GM12878 (cell line): ENCODE measurements around the gene FADS3. TPM values are rescaled to one million over a fixed set of nuclear protein-coding genes. Genes with fewer than 3 reads are reported as not detected.

Experiments used
- ATAC-seq: fragments of 200-7000 bp; cut with Tn5 transposase; 3 replicates; pipeline ENCODE4 v1.9.1; 2020; ENCODE audit warnings: mild to moderate bottlenecking, moderate library complexity
- BruUV-seq: library from RNA; stranded (reverse); fragments of 400-500 nt; replicated peaks from 2 replicates; lab custom pipeline; 2021; lab: Mats Ljungman, UMichigan
- CTCF ChIA-PET: fragments of 300-600 bp; sonication (Branson Sonifier 250); formaldehyde crosslinking; extraction: SDS; loops from one replicate; lab custom pipeline; 2021; ENCODE audit warnings: inconsistent platforms; lab: Yijun Ruan, JAX
- POLR2A ChIA-PET: fragments of 350-600 bp; formaldehyde crosslinking; extraction: SDS; loops from one replicate; lab custom pipeline; 2021; ENCODE audit warnings: inconsistent platforms; lab: Charles Lee
- RAD21 ChIA-PET: fragments of 300-600 bp; sonication (Branson Sonifier 250); formaldehyde crosslinking; loops from one replicate; lab custom pipeline; 2023; ENCODE audit warnings: antibody characterized with exemption; ENCODE audit not compliant: unreplicated experiment; lab: Charles Lee
- SMC1A ChIA-PET: fragments of 300-600 bp; sonication (Branson Sonifier 250); formaldehyde crosslinking; loops from one replicate; lab custom pipeline; 2023; ENCODE audit not compliant: unreplicated experiment, uncharacterized antibody; lab: Charles Lee
- DNase-seq: peaks from one replicate; pipeline ENCODE4 v3.0.0-alpha.2; 2011; ENCODE audit warnings: low read depth, low spot score
- FAIRE-seq: peaks from 3 replicates; lab custom pipeline; 2011; peaks lifted over from hg19 to GRCh38; lab: Jason Lieb, UNC
- H2AFZ ChIP-seq: 2 replicates; pipeline ENCODE4 v1.6.0; 2011; ENCODE audit warnings: low read depth, low read length, control low read depth; ENCODE audit not compliant: control insufficient read depth
- H3K27ac ChIP-seq: 2 replicates; pipeline ENCODE4 v1.5.1; 2011; ENCODE audit warnings: control low read depth; ENCODE audit not compliant: control insufficient read depth, insufficient read depth
- H3K27me3 ChIP-seq, 2 experiments: replicated peaks in 1 of 2; 2 replicates each; pipeline versions ENCODE4 v1.6.0 to v1.6.1; 2011; ENCODE audit warnings: low read length in 1 of 2; ENCODE audit not compliant: control insufficient read depth in 2 of 2, insufficient read depth in 2 of 2
- H3K36me3 ChIP-seq, 2 experiments: 2 replicates each; pipeline ENCODE4 v1.5.1; 2011; ENCODE audit warnings: low read length in 1 of 2; ENCODE audit not compliant: control insufficient read depth in 2 of 2, insufficient read depth in 2 of 2
- H3K4me1 ChIP-seq: 2 replicates; pipeline ENCODE4 v1.6.1; 2011; ENCODE audit warnings: mild to moderate bottlenecking, low read length, moderate library complexity, mixed read lengths; ENCODE audit not compliant: control insufficient read depth, insufficient read depth
- H3K4me2 ChIP-seq: 2 replicates; pipeline ENCODE4 v1.6.0; 2011; ENCODE audit warnings: control low read depth; ENCODE audit not compliant: control insufficient read depth, insufficient read depth
- H3K4me3 ChIP-seq: fragments of 200-600 bp; sonication (generic); 2 replicates; pipeline ENCODE4 v1.5.1; 2016
- H3K79me2 ChIP-seq: 2 replicates; pipeline ENCODE4 v1.6.0; 2011; ENCODE audit warnings: low read length; ENCODE audit not compliant: control insufficient read depth, insufficient read depth
- H3K9ac ChIP-seq: 2 replicates; pipeline ENCODE4 v1.8.0; 2011; ENCODE audit warnings: low read length, control low read depth, mixed read lengths; ENCODE audit not compliant: control insufficient read depth, insufficient read depth
- H3K9me3 ChIP-seq: replicated peaks from 3 replicates; pipeline ENCODE4 v1.5.1; 2011; ENCODE audit warnings: mild to moderate bottlenecking, low read length; ENCODE audit not compliant: control insufficient read depth, insufficient read depth
- H4K20me1 ChIP-seq: 2 replicates; pipeline ENCODE4 v1.6.0; 2011; ENCODE audit not compliant: control insufficient read depth, insufficient read depth
- CHD1 ChIP-seq: IDR thresholded peaks from 2 replicates; pipeline ENCODE4 v1.6.1; 2012; ENCODE audit warnings: low read depth, low read length, improper control_type of control experiment
- EP300 ChIP-seq, 2 experiments: fragments of 150-350 bp in 1 of 2; IDR thresholded peaks; 2 replicates each; pipeline ENCODE4 v1.6.1; 2011 to 2012; ENCODE audit warnings: low read depth in 2 of 2, low read length in 2 of 2, borderline replicate concordance in 1 of 2, improper control_type of control experiment in 1 of 2, inconsistent platforms in 1 of 2; ENCODE audit not compliant: control insufficient read depth in 1 of 2
- FOS ChIP-seq: IDR thresholded peaks from 3 replicates; pipeline ENCODE4 v1.6.1; 2011; ENCODE audit warnings: borderline replicate concordance; ENCODE audit not compliant: insufficient read length; ENCODE audit errors: extremely low read depth
- FOXM1 ChIP-seq: IDR thresholded peaks from 2 replicates; pipeline ENCODE4 v1.6.1; 2012; ENCODE audit warnings: low read depth, mild to moderate bottlenecking, inconsistent platforms, low read length, moderate library complexity
- HDGF ChIP-seq: fragments of 450-650 bp; IDR thresholded peaks from 2 replicates; pipeline ENCODE4 v1.6.1; 2016; ENCODE audit warnings: antibody characterized with exemption
- LARP7 ChIP-seq: fragments of 450-650 bp; IDR thresholded peaks from 2 replicates; pipeline ENCODE4 v1.6.1; 2017; ENCODE audit warnings: mild to moderate bottlenecking
- MAX ChIP-seq: IDR thresholded peaks from 2 replicates; pipeline ENCODE4 v1.6.1; 2012; ENCODE audit warnings: low read depth, low read length, improper control_type of control experiment
- NFXL1 ChIP-seq: fragments of 450-650 bp; IDR thresholded peaks from 2 replicates; pipeline ENCODE4 v1.6.1; 2017; ENCODE audit warnings: antibody characterized with exemption, mild to moderate bottlenecking, borderline replicate concordance
- PAX5 ChIP-seq: IDR thresholded peaks from 2 replicates; pipeline ENCODE4 v1.6.1; 2011; ENCODE audit warnings: low read depth, low read length, borderline replicate concordance
- RELB ChIP-seq: fragments of 450-650 bp; IDR thresholded peaks from 2 replicates; pipeline ENCODE4 v1.6.1; 2017; ENCODE audit warnings: low read depth, mild to moderate bottlenecking, moderate library complexity
- SP1 ChIP-seq: IDR thresholded peaks from one replicate; pipeline ENCODE4 v1.6.1; 2011; ENCODE audit warnings: low read depth, low read length
- SUPT20H ChIP-seq: IDR thresholded peaks from 2 replicates; pipeline ENCODE4 v1.6.1; 2011; ENCODE audit warnings: low read depth, mild to moderate bottlenecking, low read length, moderate library complexity, borderline replicate concordance; ENCODE audit not compliant: control insufficient read depth
- TCF7 ChIP-seq: IDR thresholded peaks from 2 replicates; pipeline ENCODE4 v1.6.1; 2014; ENCODE audit warnings: antibody characterized with exemption, borderline replicate concordance
- ZBTB33 ChIP-seq: fragments of 450-650 bp; IDR thresholded peaks from 2 replicates; pipeline ENCODE4 v1.6.1; 2017; ENCODE audit warnings: mild to moderate bottlenecking
- ZNF687 ChIP-seq: fragments of 450-650 bp; IDR thresholded peaks from 2 replicates; pipeline ENCODE4 v1.6.1; 2017; ENCODE audit warnings: mild to moderate bottlenecking, moderate library complexity
- WGBS: methylation state at CpG from one replicate; pipeline ENCODE4 v1.1.6; 2016; ENCODE audit warnings: low lambda C conversion rate; ENCODE audit not compliant: insufficient replicate concordance, insufficient coverage; ENCODE audit errors: missing lambda C conversion rate; 5-methylcytosine and 5-hydroxymethylcytosine counted together
- in situ Hi-C: fragments of 300-500 bp; cut with MboI; formaldehyde crosslinking; loops from 9 replicates; pipeline ENCODE4 v1.14.3; 2018; ENCODE audit warnings: mixed read lengths
- intact Hi-C: fragments of 100-400 bp; cut with micrococcal nuclease; formaldehyde crosslinking; loops from one replicate; pipeline ENCODE4 v1.14.2; 2022; ENCODE audit not compliant: unreplicated experiment
- polyA plus RNA-seq, 11 experiments: library from polyadenylated mRNA; depleted of rRNA in 4 of 11; unstranded in 6 of 11; stranded (reverse) in 5 of 11; fragments of >200 nt; fragmentation: Nextera tagmentation in 4 of 11; fragmentation: Illumina TruSeq in 1 of 11; extraction: Ambion mirVana in 4 of 11; extraction: Trizol in 1 of 11; gene quantifications; 1 replicate in 1 of 11; 2 replicates in 10 of 11; pipeline versions ENCODE4 v1.2.1 to v1.2.3, GENCODE V29; 2011 to 2016; ENCODE audit warnings: inconsistent platforms in 2 of 11, missing spikeins in 2 of 11, low read depth in 1 of 11
- total RNA-seq, 4 experiments: library from RNA; depleted of rRNA in 3 of 4; stranded (reverse); fragments of >200 nt in 3 of 4; fragmentation: Illumina TruSeq in 1 of 4; extraction: Trizol in 1 of 4; gene quantifications; 2 replicates each; pipeline versions ENCODE4 v1.2.1 to v1.2.3, GENCODE V29; 2013 to 2021

Gene FADS3
- total and polyA plus RNA-seq, 10 of the 15 experiments (the other 5 are each of a cell fraction or from before 2014, with no cell fraction given) = 0.23 to 8.1 (median 4.2) TPM

- H3K9ac ChIP-seq = no peak overlapping the region
- no peak for ATAC-seq
- WGBS = 54% methylated on average over 13 of the region's 13 CpGs
- TF ChIP-seq ZBTB33 = no peak
- TF ChIP-seq SP1 = no peak
- no peak for TF ChIP-seq LARP7
- no peak for TF ChIP-seq EP300 (IDR thresholded peaks at IDR 0.05; ENCODE audit: borderline replicate concordance in 1 of 2, control insufficient read depth in 1 of 2, low read depth in 2 of 2, low read length in 2 of 2)
- TF ChIP-seq RELB = no peak
- no peak for TF ChIP-seq NFXL1
- no peak for TF ChIP-seq FOS
- no peak for TF ChIP-seq SUPT20H
- no peak for TF ChIP-seq CHD1
- TF ChIP-seq FOXM1 = no peak
- no peak for TF ChIP-seq HDGF
- TF ChIP-seq TCF7 = no peak
- TF ChIP-seq MAX = no peak
- no peak for TF ChIP-seq PAX5
- no peak for TF ChIP-seq ZNF687
- CTCF ChIA-PET = interaction anchor here (1.1 to 1.8 kb wide), 3 partner anchors 12 to 196 kb away, joined by 3 to 6 read pairs (median 5); no protein-coding TSS in a partner anchor
- peaks cover 15% of the 10 kb centered on the region for H3K4me1 ChIP-seq
- no peak overlapping the region for H3K4me3 ChIP-seq
- no peaks in the 10 kb centered on the region for H3K27me3 ChIP-seq
- H3K79me2 ChIP-seq = no peaks in the 10 kb centered on the region
- RAD21 ChIA-PET = no interaction called here
- in situ Hi-C loops (no loop called here), intact Hi-C loops (no loop called here)
- DNase-seq = no peak
- no peaks in the 10 kb centered on the region for H3K36me3 ChIP-seq
- H3K4me2 ChIP-seq = no peak overlapping the region
- BruUV-seq = no TSS peak
- POLR2A ChIA-PET = interaction anchor here (0.9 kb wide), 1 partner anchor 12 kb away, joined by 3 read pairs; no protein-coding TSS in a partner anchor
- no peak for FAIRE-seq
- H3K27ac ChIP-seq = no peak overlapping the region
- SMC1A ChIA-PET = interaction anchor here (1.2 to 1.7 kb wide), 2 partner anchors 61 to 88 kb away, joined by 4 to 5 read pairs; no protein-coding TSS in a partner anchor
- no peak overlapping the region for H2AFZ ChIP-seq
- H3K9me3 ChIP-seq = no peaks in the 10 kb centered on the region; the same call in 2 of the 3 replicates
- H4K20me1 ChIP-seq = no peaks in the 10 kb centered on the region
Measured at GRCh38 chr11:61885784-61886580, 5.4 kb downstream of the FADS3 start.
